GM12891 (cell line): ENCODE data around the gene ARFGEF2.

ENCODE experiments used
- POLR2A ChIP-seq: IDR thresholded peaks from 2 replicates; pipeline ENCODE4 v1.6.1; 2011; ENCODE audit warnings: low read depth, low read length, control low read depth
- POLR2AphosphoS5 ChIP-seq: IDR thresholded peaks from 2 replicates; pipeline ENCODE4 v1.6.1; 2011; ENCODE audit warnings: low read depth, low read length, control low read depth
- POU2F2 ChIP-seq: IDR thresholded peaks from 2 replicates; pipeline ENCODE4 v1.6.1; 2011; ENCODE audit warnings: low read depth, mild to moderate bottlenecking, control low read depth, low read length, moderate library complexity
- SPI1 ChIP-seq: IDR thresholded peaks from 2 replicates; pipeline ENCODE4 v1.6.1; 2011; ENCODE audit warnings: low read depth, low read length, control low read depth

DNA sequence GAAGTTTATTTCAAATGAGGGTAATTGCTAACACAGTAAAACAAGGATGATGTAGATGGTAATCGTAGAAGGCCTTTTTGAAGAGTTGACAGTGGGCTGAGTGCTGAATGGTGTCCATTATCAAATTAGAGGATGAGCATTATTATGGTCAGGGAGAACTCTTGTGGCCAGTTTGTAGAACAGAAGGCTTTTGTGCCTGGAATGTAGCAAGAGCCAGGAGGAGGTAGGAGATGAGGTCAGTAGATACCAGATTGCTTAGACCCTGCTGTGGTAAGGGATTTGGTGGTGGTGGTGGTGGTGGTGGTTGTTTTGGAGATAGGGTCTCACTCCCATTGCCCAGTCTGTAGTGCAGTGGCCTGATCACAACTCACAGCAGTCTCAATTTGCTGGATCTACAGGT is 130.8 kb downstream of the ARFGEF2 start:
- TF ChIP-seq POLR2A (no peak), POLR2AphosphoS5 (no peak), POU2F2 (no peak), SPI1 (no peak)
